Fibroblast of lung (primary cell): ENCODE measurements around the gene PSMB5. TPM values are rescaled to one million over a fixed set of nuclear protein-coding genes. Genes with fewer than 3 reads are reported as not detected.

Source experiments
- DNase-seq, 2 donors: peaks; one replicate each; pipeline versions ENCODE4 v3.0.0 to v3.0.0-alpha.2; 2010; ENCODE audit warnings: low read depth in 2 of 2
- H2AFZ ChIP-seq: 2 replicates; pipeline ENCODE4 v1.5.1; 2012; ENCODE audit warnings: low read length, control low read depth, inconsistent platforms
- H3K27ac ChIP-seq: 2 replicates; pipeline ENCODE4 v1.5.1; 2011; ENCODE audit warnings: low read length, control low read depth; ENCODE audit not compliant: insufficient read depth
- H3K27me3 ChIP-seq: 2 replicates; pipeline ENCODE4 v1.5.1; 2011; ENCODE audit warnings: mild to moderate bottlenecking, low read length; ENCODE audit not compliant: control insufficient read depth, insufficient read depth
- H3K36me3 ChIP-seq: 2 replicates; pipeline ENCODE4 v1.5.1; 2011; ENCODE audit warnings: low read length; ENCODE audit not compliant: control insufficient read depth, insufficient read depth
- H3K4me1 ChIP-seq: 2 replicates; pipeline ENCODE4 v1.5.1; 2011; ENCODE audit warnings: low read length; ENCODE audit not compliant: control insufficient read depth, insufficient read depth; ENCODE audit errors: extremely low read depth
- H3K4me2 ChIP-seq: 2 replicates; pipeline ENCODE4 v1.5.1; 2011; ENCODE audit warnings: low read length, control low read depth; ENCODE audit not compliant: insufficient read depth; ENCODE audit errors: extremely low read depth
- H3K4me3 ChIP-seq, 4 experiments: fragments of 200-600 bp in 1 of 4; sonication (generic) in 1 of 4; replicated peaks in 1 of 4; 2 replicates each; pipeline ENCODE4 v1.5.1; 2011 to 2016; ENCODE audit warnings: low read length in 4 of 4, low read depth in 3 of 4, mild to moderate bottlenecking in 3 of 4, control low read depth in 2 of 4, inconsistent platforms in 1 of 4, mixed read lengths in 1 of 4; ENCODE audit not compliant: insufficient read depth in 1 of 4; ENCODE audit errors: control extremely low read depth in 1 of 4
- H3K79me2 ChIP-seq: 2 replicates; pipeline ENCODE4 v1.5.1; 2012; ENCODE audit warnings: mild to moderate bottlenecking, low read length, inconsistent platforms; ENCODE audit not compliant: control insufficient read depth, insufficient read depth
- H3K9ac ChIP-seq: 2 replicates; pipeline ENCODE4 v1.5.1; 2011; ENCODE audit warnings: mild to moderate bottlenecking, low read length, control low read depth; ENCODE audit not compliant: insufficient read depth
- H3K9me3 ChIP-seq: 2 replicates; pipeline ENCODE4 v1.5.1; 2012; ENCODE audit warnings: low read depth, low read length; ENCODE audit not compliant: control insufficient read depth, insufficient read depth
- H4K20me1 ChIP-seq: 2 replicates; pipeline ENCODE4 v1.5.1; 2011; ENCODE audit warnings: low read length; ENCODE audit not compliant: control insufficient read depth, insufficient read depth; ENCODE audit errors: extremely low read depth
- EZH2 ChIP-seq: IDR thresholded peaks from 2 replicates; pipeline ENCODE4 v1.5.1; 2012; ENCODE audit warnings: low read length, control low read depth, mild to moderate bottlenecking; ENCODE audit errors: missing control alignments
- polyA plus RNA-seq, 2 donors: library from polyadenylated mRNA; depleted of rRNA in 1 of 2; stranded (reverse) in 1 of 2; unstranded in 1 of 2; fragments of >200 nt; gene quantifications; 2 replicates each; pipeline ENCODE4 v1.2.1, GENCODE V29; 2011 to 2012; ENCODE audit warnings: missing spikeins in 1 of 2
- total RNA-seq: library from RNA; depleted of rRNA; stranded (reverse); fragments of >200 nt; gene quantifications from 2 replicates; pipeline ENCODE4 v1.2.1, GENCODE V29; 2014
- TF ChIP-seq, protein P1 (sequence below), 2 donors: IDR thresholded peaks in 1 of 2; conservative IDR thresholded peaks in 1 of 2; 1 replicate in 1 of 2; 2 replicates in 1 of 2; pipeline ENCODE4 v1.5.1; 2011 to 2012; ENCODE audit warnings: low read length in 2 of 2, control low read depth in 1 of 2, inconsistent platforms in 1 of 2, low read depth in 1 of 2, mild to moderate bottlenecking in 1 of 2

The PSMB5 gene
- total and polyA plus RNA-seq, 2 donors (not counting 1 experiment from before 2014, with no cell fraction given): 166 to 237 TPM

DNA sequence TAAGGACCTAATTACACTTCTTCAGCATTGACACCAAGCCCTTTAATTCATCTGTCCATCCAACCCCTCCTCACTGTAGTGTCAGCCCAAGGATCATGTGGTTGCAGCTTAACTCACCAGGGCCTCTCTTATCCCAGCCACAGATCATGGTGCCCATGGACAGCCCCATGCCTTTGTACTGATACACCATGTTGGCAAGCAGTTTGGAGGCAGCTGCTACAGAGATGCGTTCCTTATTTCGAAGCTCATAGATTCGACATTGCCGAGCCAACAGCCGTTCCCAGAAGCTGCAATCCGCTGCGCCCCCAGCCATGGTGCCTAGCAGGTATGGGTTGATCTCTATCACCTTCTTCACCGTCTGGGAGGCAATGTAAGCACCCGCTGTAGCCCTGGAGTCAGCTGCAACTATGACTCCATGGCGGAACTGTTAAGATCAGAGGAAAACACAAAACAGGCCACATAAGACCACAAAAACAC, 1.4 kb downstream of the PSMB5 start:
- TF ChIP-seq, protein P1, sequence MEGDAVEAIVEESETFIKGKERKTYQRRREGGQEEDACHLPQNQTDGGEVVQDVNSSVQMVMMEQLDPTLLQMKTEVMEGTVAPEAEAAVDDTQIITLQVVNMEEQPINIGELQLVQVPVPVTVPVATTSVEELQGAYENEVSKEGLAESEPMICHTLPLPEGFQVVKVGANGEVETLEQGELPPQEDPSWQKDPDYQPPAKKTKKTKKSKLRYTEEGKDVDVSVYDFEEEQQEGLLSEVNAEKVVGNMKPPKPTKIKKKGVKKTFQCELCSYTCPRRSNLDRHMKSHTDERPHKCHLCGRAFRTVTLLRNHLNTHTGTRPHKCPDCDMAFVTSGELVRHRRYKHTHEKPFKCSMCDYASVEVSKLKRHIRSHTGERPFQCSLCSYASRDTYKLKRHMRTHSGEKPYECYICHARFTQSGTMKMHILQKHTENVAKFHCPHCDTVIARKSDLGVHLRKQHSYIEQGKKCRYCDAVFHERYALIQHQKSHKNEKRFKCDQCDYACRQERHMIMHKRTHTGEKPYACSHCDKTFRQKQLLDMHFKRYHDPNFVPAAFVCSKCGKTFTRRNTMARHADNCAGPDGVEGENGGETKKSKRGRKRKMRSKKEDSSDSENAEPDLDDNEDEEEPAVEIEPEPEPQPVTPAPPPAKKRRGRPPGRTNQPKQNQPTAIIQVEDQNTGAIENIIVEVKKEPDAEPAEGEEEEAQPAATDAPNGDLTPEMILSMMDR (conservative IDR thresholded peaks at IDR 0.05 in 1 of 2, IDR thresholded peaks at IDR 0.05 in 1 of 2; ENCODE audit: low read depth in 1 of 2, low read length in 2 of 2): no peak
- no peak for TF ChIP-seq EZH2
- no peaks in the 10 kb centered on the region for H3K27me3 ChIP-seq
- peak overlapping the region; percentile 78 to 99 (median 96) for H3K4me3 ChIP-seq
- no peak for DNase-seq
- peaks cover 3% of the 10 kb centered on the region for H3K4me1 ChIP-seq
- H3K4me2 ChIP-seq: peak overlapping the region; percentile 81
- no peak overlapping the region for H3K9ac ChIP-seq
- H3K9me3 ChIP-seq: no peaks in the 10 kb centered on the region
- peaks cover 19% of the 10 kb centered on the region for H3K79me2 ChIP-seq
- no peaks in the 10 kb centered on the region for H4K20me1 ChIP-seq
- peaks cover 10% of the 10 kb centered on the region for H3K36me3 ChIP-seq
- H2AFZ ChIP-seq: no peak overlapping the region
- H3K27ac ChIP-seq: no peak overlapping the region

DNA sequence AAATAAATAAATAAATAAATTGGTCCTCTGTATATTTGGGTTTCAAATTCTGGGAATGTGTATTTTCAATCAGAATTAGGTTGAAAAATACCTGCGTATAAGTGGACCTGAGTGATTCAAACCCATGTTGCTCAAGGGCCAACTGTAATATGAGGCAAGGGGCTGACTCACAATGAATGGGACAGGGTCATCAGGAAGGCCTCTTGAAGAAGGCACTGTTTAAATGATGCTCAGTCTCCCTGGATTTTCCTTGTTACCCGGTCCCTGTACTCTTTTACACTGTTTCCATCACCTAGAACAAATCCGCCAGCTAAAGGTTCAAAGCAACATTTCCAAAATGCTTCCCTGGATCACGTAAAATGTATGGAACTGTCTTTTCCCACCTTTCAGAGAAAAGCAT, 3.8 kb downstream of the PSMB5 start:
- no peak overlapping the region for H2AFZ ChIP-seq
- peaks cover 3% of the 10 kb centered on the region for H3K4me1 ChIP-seq
- no peak overlapping the region for H3K4me3 ChIP-seq
- H3K27me3 ChIP-seq: no peaks in the 10 kb centered on the region
- TF ChIP-seq, protein P1 (conservative IDR thresholded peaks at IDR 0.05 in 1 of 2, IDR thresholded peaks at IDR 0.05 in 1 of 2; ENCODE audit: low read depth in 1 of 2, low read length in 2 of 2): no peak
- no peak for TF ChIP-seq EZH2
- no peaks in the 10 kb centered on the region for H3K9me3 ChIP-seq
- no peak for DNase-seq
- no peaks in the 10 kb centered on the region for H4K20me1 ChIP-seq
- H3K79me2 ChIP-seq: peaks cover 19% of the 10 kb centered on the region
- H3K27ac ChIP-seq: no peak overlapping the region
- no peak overlapping the region for H3K9ac ChIP-seq
- H3K4me2 ChIP-seq: no peak overlapping the region
- H3K36me3 ChIP-seq: peaks cover 11% of the 10 kb centered on the region

DNA sequence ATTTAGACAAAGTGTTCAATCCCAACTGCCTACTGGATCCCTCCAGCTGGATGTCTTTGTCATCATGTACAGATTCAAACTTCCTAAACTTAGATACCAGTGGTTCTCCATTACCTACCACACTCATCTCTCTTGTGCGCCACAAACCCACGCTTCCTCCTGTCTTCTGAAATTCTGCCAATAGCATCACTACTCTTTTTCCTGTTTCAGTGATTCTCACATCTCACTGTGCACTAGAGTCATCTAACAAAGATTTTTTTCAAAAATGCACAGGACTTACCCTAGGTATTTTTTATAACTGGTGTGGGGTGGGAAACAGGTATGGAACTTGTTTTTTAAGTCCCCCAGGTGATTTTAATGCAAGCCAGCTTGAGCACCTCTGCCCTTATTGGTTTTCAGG, 5.9 kb downstream of the PSMB5 start:
- H3K9me3 ChIP-seq: no peaks in the 10 kb centered on the region
- no peaks in the 10 kb centered on the region for H3K27me3 ChIP-seq
- H3K27ac ChIP-seq: no peak overlapping the region
- no peak for TF ChIP-seq EZH2
- TF ChIP-seq, protein P1 (conservative IDR thresholded peaks at IDR 0.05 in 1 of 2, IDR thresholded peaks at IDR 0.05 in 1 of 2; ENCODE audit: low read depth in 1 of 2, low read length in 2 of 2): no peak
- peak in 1 of 2 donors; percentile 52 for DNase-seq
- peaks cover 3% of the 10 kb centered on the region for H3K4me1 ChIP-seq
- H4K20me1 ChIP-seq: no peaks in the 10 kb centered on the region
- H3K36me3 ChIP-seq: peaks cover 13% of the 10 kb centered on the region
- H3K79me2 ChIP-seq: peaks cover 11% of the 10 kb centered on the region
- no peak overlapping the region for H3K4me3 ChIP-seq
- no peak overlapping the region for H3K4me2 ChIP-seq
- no peak overlapping the region for H3K9ac ChIP-seq
- H2AFZ ChIP-seq: no peak overlapping the region
